ENCODE results near the gene DPT. TPM values are rescaled to one million over a fixed set of nuclear protein-coding genes. Genes with fewer than 3 reads are reported as not detected.

The DPT gene
- total RNA-seq, 2 donors from 2014 or later, result not detected

DNA sequence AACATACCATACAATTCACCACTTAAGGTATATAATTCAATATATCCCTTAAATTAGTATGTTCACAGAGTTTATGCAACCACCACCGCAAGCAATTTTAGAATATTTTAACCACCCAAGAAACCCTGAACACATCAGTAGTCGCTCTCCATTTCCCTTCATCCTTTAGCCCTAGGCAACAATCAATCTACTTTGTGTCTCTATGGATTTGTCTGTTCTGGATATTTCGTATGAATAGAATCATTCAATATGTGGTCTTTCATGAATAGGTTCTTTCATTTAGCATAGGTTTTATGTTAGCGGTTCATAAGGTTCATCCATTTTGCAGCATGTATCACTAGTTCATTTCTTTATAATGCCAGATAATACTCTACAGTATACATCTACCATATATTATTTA is 4.2 kb upstream of the DPT start:
- no peak overlapping the region for H3K9ac ChIP-seq (ENCODE audit: extremely low read depth, low read length, poor library complexity, severe bottlenecking)

DNA sequence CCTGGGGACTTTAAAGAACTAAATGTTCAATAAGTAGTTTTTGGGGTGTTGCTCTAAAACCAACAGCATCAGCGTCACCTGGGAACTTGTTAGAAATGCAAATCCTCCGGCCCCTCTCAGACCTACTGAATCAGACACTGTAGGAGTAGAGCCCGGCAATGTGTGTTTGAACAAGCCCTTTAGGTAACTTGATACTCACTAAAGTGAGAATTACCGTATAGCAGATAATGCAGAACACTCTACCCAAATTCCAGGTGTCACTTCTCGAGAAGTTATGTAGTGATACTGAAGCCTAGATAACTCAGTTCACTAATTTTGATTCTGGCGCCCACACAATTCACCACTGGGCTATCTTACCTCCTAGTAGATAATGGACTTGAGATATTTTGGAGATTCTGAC is 3.7 kb upstream of the DPT start:
- no peak overlapping the region for H3K4me3 Mint-ChIP-seq
- no peaks in the 10 kb centered on the region for H3K36me3 ChIP-seq (ENCODE audit: control insufficient read depth, insufficient read depth, low read length)
- no peak overlapping the region for H3K27ac ChIP-seq (ENCODE audit: low read depth, low read length)
- no peaks in the 10 kb centered on the region for H3K27me3 ChIP-seq (ENCODE audit: control insufficient read depth, insufficient read depth, low read length, poor library complexity, severe bottlenecking)
- no peak overlapping the region for H3K9ac ChIP-seq (ENCODE audit: extremely low read depth, low read length, poor library complexity, severe bottlenecking)
- peaks cover 26% of the 10 kb centered on the region for H3K27me3 Mint-ChIP-seq (ENCODE audit: insufficient read depth)
- TF ChIP-seq, protein P1, sequence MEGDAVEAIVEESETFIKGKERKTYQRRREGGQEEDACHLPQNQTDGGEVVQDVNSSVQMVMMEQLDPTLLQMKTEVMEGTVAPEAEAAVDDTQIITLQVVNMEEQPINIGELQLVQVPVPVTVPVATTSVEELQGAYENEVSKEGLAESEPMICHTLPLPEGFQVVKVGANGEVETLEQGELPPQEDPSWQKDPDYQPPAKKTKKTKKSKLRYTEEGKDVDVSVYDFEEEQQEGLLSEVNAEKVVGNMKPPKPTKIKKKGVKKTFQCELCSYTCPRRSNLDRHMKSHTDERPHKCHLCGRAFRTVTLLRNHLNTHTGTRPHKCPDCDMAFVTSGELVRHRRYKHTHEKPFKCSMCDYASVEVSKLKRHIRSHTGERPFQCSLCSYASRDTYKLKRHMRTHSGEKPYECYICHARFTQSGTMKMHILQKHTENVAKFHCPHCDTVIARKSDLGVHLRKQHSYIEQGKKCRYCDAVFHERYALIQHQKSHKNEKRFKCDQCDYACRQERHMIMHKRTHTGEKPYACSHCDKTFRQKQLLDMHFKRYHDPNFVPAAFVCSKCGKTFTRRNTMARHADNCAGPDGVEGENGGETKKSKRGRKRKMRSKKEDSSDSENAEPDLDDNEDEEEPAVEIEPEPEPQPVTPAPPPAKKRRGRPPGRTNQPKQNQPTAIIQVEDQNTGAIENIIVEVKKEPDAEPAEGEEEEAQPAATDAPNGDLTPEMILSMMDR (conservative IDR thresholded peaks at IDR 0.05), result no peak
- DNase-seq, result no peak
- no peaks in the 10 kb centered on the region for H3K9me3 Mint-ChIP-seq
- H3K36me3 Mint-ChIP-seq (ENCODE audit: low read depth), result no peaks in the 10 kb centered on the region
- H3K4me1 Mint-ChIP-seq, result peaks cover 10% of the 10 kb centered on the region
- no peak overlapping the region for H3K27ac Mint-ChIP-seq
- H3K4me1 ChIP-seq (ENCODE audit: control insufficient read depth, insufficient read depth, low read length), result peaks cover 4% of the 10 kb centered on the region
- no peaks in the 10 kb centered on the region for H3K9me3 ChIP-seq (ENCODE audit: control insufficient read depth, low read length)
- 75 to 88% methylated on average over 4 to 6 of the region's 6 CpGs for WGBS, 2 experiments (ENCODE audit: insufficient coverage in 1 of 2, insufficient read length in 1 of 2)
- no peak overlapping the region for H3K4me3 ChIP-seq (ENCODE audit: low read length)

More for the DNA sequence above, 4.2 kb upstream of the DPT start:
- Histone ChIP-seq H3K27me3 (ENCODE audit: control insufficient read depth, insufficient read depth, low read length, poor library complexity, severe bottlenecking) (no peaks in the 10 kb centered on the region), H3K4me3 (ENCODE audit: low read length) (no peak overlapping the region), H3K27ac (ENCODE audit: low read depth, low read length) (no peak overlapping the region), H3K36me3 (ENCODE audit: control insufficient read depth, insufficient read depth, low read length) (no peaks in the 10 kb centered on the region), H3K9me3 (ENCODE audit: control insufficient read depth, low read length) (no peaks in the 10 kb centered on the region), H3K4me1 (ENCODE audit: control insufficient read depth, insufficient read depth, low read length) (peaks cover 4% of the 10 kb centered on the region)
- WGBS, 2 experiments (ENCODE audit: insufficient coverage in 1 of 2, insufficient read length in 1 of 2), result 83 to 93% methylated on average over 1 to 4 of the region's 4 CpGs
- Mint-ChIP-seq H3K36me3 (ENCODE audit: low read depth) (no peaks in the 10 kb centered on the region), H3K27me3 (ENCODE audit: insufficient read depth) (peaks cover 25% of the 10 kb centered on the region), H3K27ac (no peak overlapping the region), H3K9me3 (no peaks in the 10 kb centered on the region), H3K4me1 (peaks cover 5% of the 10 kb centered on the region), H3K4me3 (no peak overlapping the region)
- TF ChIP-seq, protein P1 (conservative IDR thresholded peaks at IDR 0.05), result no peak
- no peak for DNase-seq

DNA sequence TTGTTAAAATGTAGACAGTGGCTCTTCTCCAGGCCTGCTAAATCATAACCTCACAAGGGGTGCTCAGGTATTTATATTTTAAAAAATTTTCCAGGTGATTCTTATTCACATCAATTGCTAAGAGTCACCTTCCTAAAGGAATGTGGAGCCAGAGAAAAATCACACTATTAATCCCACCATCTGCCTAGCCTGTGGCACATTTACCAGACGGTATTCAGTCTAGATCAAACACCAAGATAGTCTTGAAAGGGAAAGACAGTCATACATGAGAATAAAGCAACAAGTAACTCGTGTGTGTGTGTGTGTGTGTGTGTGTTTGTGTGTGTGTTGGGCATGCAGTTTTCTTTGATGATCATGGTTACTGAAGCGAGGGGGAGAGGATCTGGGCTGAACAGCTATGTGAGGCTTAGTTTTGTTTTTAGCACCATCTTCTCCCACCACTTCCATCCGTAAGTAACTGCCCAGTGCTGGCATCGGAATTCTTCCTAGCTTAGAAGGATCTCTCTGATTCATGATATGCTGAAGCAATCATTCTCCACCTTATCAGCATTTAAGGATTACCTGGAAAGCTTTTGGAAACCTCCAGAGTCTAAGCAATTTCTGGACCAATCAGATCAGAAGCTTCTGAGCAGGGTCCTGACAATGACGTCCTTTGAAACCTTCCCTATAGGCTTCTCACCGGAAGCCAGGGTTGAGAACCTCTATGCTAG is 2.4 kb upstream of the DPT start:
- Mint-ChIP-seq H3K4me1 (peaks cover 11% of the 10 kb centered on the region), H3K9me3 (no peaks in the 10 kb centered on the region), H3K36me3 (ENCODE audit: low read depth) (no peaks in the 10 kb centered on the region), H3K4me3 (no peak overlapping the region), H3K27ac (no peak overlapping the region), H3K27me3 (ENCODE audit: insufficient read depth) (peaks cover 23% of the 10 kb centered on the region)
- H3K9me3 ChIP-seq (ENCODE audit: control insufficient read depth, low read length), result no peaks in the 10 kb centered on the region
- TF ChIP-seq, protein P1 (conservative IDR thresholded peaks at IDR 0.05), result no peak
- no peak overlapping the region for H3K4me3 ChIP-seq (ENCODE audit: low read length)
- H3K27me3 ChIP-seq (ENCODE audit: control insufficient read depth, insufficient read depth, low read length, poor library complexity, severe bottlenecking), result no peaks in the 10 kb centered on the region
- WGBS, 2 experiments (ENCODE audit: insufficient coverage in 1 of 2, insufficient read length in 1 of 2), result 90 to 93% methylated on average over 2 to 7 of the region's 7 CpGs
- H3K9ac ChIP-seq (ENCODE audit: extremely low read depth, low read length, poor library complexity, severe bottlenecking), result no peak overlapping the region
- no peak overlapping the region for H3K27ac ChIP-seq (ENCODE audit: low read depth, low read length)
- no peaks in the 10 kb centered on the region for H3K36me3 ChIP-seq (ENCODE audit: control insufficient read depth, insufficient read depth, low read length)
- H3K4me1 ChIP-seq (ENCODE audit: control insufficient read depth, insufficient read depth, low read length), result peaks cover 4% of the 10 kb centered on the region
- no peak for DNase-seq
